ENCODE measurements around the gene FZD4. TPM values are rescaled to one million over a fixed set of nuclear protein-coding genes. Genes with fewer than 3 reads are reported as not detected.
"Not testable (repeated sequence)": the region's sequence is repeated elsewhere in the genome, so short reads cannot be mapped to it uniquely, and the experiment has no call there.

Gene FZD4
- 10 to 100 TPM; 24.1 to 69.2 (median 38.2) TPM for total RNA-seq

DNA sequence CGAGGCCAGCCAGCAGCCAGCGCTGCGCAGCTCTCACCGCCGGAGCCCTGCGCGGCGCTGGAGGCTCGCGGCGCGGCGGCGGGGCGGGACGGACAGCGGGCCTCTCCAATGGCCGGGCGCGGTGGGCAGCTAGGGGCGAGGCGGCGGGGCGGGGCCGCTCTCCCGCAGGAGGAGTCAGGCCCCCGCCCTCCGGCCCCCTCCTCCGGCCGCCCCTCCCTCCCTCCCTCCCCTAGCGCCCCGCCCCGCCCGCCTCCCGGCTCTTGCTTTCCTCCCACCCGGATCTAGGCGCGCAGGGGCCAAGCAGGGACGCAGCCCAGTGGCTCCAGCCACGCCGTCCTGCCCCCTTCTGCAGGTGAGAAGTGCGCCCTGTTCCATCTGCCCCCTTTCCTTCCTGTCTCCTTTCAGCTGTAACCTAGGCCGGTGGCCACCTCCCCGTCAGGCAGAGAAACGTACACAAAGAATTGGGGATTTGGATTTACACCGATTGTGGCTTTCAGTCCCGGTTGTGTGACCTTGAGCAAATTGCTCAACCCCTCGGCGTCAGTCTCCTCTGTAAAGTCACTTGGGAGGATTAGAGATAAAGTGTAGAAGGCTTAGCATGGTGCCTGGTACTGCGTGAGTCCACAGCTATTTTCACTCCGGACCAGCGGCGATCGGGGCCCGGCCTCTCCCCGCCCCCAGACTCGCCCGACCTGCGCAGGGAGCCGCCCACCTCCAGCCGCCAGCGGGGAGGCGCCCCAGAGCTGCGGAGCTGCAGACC, at the start of gene FZD4:
FZD4 (minus strand) TSS at position 35 of the 760 bp plus-strand sequence. CDS start 310 bp downstream, outside the sequence.
- Histone ChIP-seq H3K4me3 (peak within 1 kb of the TSS; percentile 68 to 97 (median 87)), H3K9me3 (no peaks in the 10 kb centered on the region), H3K27ac (peak within 1 kb of the TSS; percentile 86 to 96 (median 92)), H3K36me3 (peaks cover 0 to 17% (median 3%) of the 10 kb centered on the region in 4 donors), H3K4me1 (peaks cover 18 to 28% (median 20%) of the 10 kb centered on the region in 4 donors), H3K27me3 (no peaks in the 10 kb centered on the region)
- peak; percentile 89 to 98 for DNase-seq
- ATAC-seq (ENCODE audit: low FRiP score in 2 of 2), result peak; percentile 93 to 97
- 1 to 4% methylated on average over 5 to 45 of the region's 64 CpGs for WGBS, 2 donors
- TF ChIP-seq POLR2A (IDR thresholded peaks at IDR 0.05) (peak in 3 of 4 donors; percentile 66 to 93 (median 89)), EP300 (IDR thresholded peaks at IDR 0.05) (no peak), POLR2AphosphoS5 (IDR thresholded peaks at IDR 0.05) (peak in 1 of 2 donors; percentile 86)
- TF ChIP-seq, protein P1, sequence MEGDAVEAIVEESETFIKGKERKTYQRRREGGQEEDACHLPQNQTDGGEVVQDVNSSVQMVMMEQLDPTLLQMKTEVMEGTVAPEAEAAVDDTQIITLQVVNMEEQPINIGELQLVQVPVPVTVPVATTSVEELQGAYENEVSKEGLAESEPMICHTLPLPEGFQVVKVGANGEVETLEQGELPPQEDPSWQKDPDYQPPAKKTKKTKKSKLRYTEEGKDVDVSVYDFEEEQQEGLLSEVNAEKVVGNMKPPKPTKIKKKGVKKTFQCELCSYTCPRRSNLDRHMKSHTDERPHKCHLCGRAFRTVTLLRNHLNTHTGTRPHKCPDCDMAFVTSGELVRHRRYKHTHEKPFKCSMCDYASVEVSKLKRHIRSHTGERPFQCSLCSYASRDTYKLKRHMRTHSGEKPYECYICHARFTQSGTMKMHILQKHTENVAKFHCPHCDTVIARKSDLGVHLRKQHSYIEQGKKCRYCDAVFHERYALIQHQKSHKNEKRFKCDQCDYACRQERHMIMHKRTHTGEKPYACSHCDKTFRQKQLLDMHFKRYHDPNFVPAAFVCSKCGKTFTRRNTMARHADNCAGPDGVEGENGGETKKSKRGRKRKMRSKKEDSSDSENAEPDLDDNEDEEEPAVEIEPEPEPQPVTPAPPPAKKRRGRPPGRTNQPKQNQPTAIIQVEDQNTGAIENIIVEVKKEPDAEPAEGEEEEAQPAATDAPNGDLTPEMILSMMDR (IDR thresholded peaks at IDR 0.05), result peak in 4 of 6 experiments; percentile 13 to 65 (median 34)

DNA sequence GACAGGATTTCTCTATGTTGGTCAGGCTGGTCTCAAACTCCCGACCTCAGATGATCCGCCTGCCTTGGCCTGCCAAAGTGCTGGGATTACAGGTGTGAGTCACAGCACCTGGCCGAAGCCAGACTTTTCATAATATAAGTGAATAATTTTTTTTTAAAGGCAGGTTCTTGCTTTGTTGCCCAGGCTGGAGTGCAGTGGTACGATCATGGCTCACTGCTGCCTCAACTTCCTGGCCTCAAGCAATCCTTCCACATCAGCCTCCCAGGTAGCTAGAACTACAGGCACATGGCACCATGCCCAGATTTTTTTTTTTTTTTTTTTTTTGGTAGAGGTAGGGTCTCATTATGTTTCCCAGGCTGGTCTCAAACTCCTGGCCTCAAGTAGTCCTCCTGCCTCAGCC, 49.1 kb upstream of the FZD4 start:
- H3K4me3 ChIP-seq; DNase-seq; H3K36me3 ChIP-seq; H3K9me3 ChIP-seq; ATAC-seq (ENCODE audit: low FRiP score in 2 of 2); H3K27me3 ChIP-seq; H3K27ac ChIP-seq: not testable (repeated sequence)
- peaks cover 5 to 12% (median 7%) of the 10 kb centered on the region in 4 donors for H3K4me1 ChIP-seq
- WGBS, 2 donors, result 92 to 97% methylated on average over 4 of the region's 4 CpGs

- Histone ChIP-seq H3K9me3 (no peaks in the 10 kb centered on the region), H3K4me3 (no peak overlapping the region), H3K27ac (no peak overlapping the region), H3K4me1 (peaks cover 5 to 12% (median 7%) of the 10 kb centered on the region in 4 donors), H3K36me3 (no peaks in the 10 kb centered on the region), H3K27me3 (no peaks in the 10 kb centered on the region)
- WGBS, 2 donors, result 96 to 100% methylated on average over 1 of the region's 1 CpG
- ATAC-seq (ENCODE audit: low FRiP score in 2 of 2) (no peak), DNase-seq (no peak)
- TF ChIP-seq, protein P1 (IDR thresholded peaks at IDR 0.05), result no peak
- TF ChIP-seq EP300 (IDR thresholded peaks at IDR 0.05) (no peak), POLR2A (IDR thresholded peaks at IDR 0.05) (no peak), POLR2AphosphoS5 (IDR thresholded peaks at IDR 0.05) (no peak)
Measured at GRCh38 chr11:87002918-87003317, 47.7 kb upstream of the FZD4 start.

DNA sequence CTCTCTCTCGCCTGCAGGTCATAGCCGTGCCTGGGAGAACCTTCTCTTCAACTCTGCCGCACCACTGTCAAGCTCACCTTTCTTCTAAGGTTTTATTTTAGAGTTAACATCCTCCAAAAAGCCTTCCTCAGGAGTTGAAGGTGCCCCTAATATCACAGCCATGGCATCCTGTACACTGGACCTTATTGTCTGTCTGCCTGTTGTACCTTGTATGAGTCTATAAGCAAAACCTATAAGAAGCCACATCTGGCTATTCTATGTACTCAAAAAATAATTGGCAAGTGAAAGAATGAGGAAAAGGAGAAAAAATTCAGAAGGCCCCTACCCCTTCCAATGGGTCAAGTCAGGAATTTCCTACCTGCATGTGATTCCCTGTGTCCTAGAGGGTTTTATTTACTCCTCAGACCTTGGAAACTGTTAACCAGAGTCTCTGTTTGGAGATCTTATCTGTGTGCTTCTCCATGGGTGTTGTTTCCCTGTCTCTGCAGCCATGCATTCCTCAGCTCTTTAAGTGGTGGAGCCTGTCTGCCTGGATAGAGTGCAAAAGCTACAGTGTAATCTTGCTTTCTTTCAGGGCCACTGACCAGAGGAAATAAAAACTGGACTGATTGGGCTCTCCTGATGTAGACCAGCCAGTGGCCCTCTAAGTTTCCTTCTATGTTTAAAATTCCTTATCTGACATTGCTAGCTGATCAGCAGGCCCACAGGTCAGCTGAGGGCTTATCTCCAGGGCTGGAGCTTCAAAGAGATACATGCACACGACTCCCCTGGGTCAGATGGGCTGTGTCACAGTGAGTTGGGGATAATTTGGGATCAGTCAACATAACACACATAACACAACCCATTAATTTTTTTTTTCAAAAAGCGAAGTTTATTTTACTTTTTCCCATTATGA, 44.9 kb upstream of the FZD4 start:
- no peak overlapping the region for H3K4me3 ChIP-seq
- no peak for TF ChIP-seq EP300 (IDR thresholded peaks at IDR 0.05)
- TF ChIP-seq POLR2AphosphoS5 (IDR thresholded peaks at IDR 0.05), result no peak
- TF ChIP-seq POLR2A (IDR thresholded peaks at IDR 0.05), result no peak
- no peaks in the 10 kb centered on the region for H3K27me3 ChIP-seq
- H3K9me3 ChIP-seq, result no peaks in the 10 kb centered on the region
- 51 to 57% methylated on average over 5 of the region's 5 CpGs for WGBS, 2 donors
- DNase-seq (peak in 1 of 2 donors; percentile 52), ATAC-seq (ENCODE audit: low FRiP score in 2 of 2) (peak; percentile 28 to 88)
- H3K36me3 ChIP-seq, result no peaks in the 10 kb centered on the region
- H3K4me1 ChIP-seq, result peaks cover 5 to 12% (median 7%) of the 10 kb centered on the region in 4 donors
- H3K27ac ChIP-seq, result peak overlapping the region in 3 of 4 donors; percentile 17 to 64 (median 58)

DNA sequence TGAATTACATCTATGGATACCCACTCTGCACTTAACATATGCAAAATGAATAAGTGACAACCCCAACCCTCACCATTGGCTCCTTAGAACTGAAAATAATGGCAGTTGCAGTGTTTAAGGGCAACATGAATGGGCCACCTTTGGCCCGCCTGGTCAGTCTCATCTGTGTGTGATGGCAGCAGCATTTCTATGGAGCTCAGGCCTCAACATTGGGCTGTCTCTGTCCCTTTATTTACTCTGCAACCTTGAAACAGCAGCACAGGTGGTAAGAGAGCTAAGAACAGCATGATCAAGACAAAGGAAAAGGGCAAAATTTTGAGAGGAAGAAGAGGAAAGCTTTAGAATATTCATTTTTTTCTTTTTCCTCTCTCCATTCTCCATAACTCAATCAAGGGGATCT, 44.2 kb upstream of the FZD4 start:
- Histone ChIP-seq H3K9me3 (no peaks in the 10 kb centered on the region), H3K36me3 (no peaks in the 10 kb centered on the region), H3K4me3 (no peak overlapping the region), H3K27ac (peak overlapping the region in 2 of 4 donors; percentile 58 to 64), H3K4me1 (peaks cover 5 to 12% (median 7%) of the 10 kb centered on the region in 4 donors), H3K27me3 (no peaks in the 10 kb centered on the region)
- ATAC-seq (ENCODE audit: low FRiP score in 2 of 2) (no peak), DNase-seq (no peak)
- TF ChIP-seq, protein P1 (IDR thresholded peaks at IDR 0.05), result no peak
- TF ChIP-seq POLR2A (IDR thresholded peaks at IDR 0.05) (no peak), POLR2AphosphoS5 (IDR thresholded peaks at IDR 0.05) (no peak), EP300 (IDR thresholded peaks at IDR 0.05) (no peak)
- 100% methylated on average over 1 of the region's 1 CpG for WGBS, 2 donors
